HepG2 (cell line): ENCODE results near the gene DPH5. TPM values are rescaled to one million over a fixed set of nuclear protein-coding genes. Genes with fewer than 3 reads are reported as not detected.
A peak's percentile ranks its signal among the peaks of the same experiment; 100 is the strongest.

ENCODE experiments used
- EHMT2 ChIP-seq: fragments of 200-600 bp; sonication (generic); IDR thresholded peaks from 2 replicates; pipeline ENCODE4 v1.7.0; 2017; ENCODE audit warnings: antibody characterized with exemption, low read depth, low read length, borderline replicate concordance
- FOXJ3 ChIP-seq: sonication (generic); formaldehyde crosslinking; IDR thresholded peaks from 2 replicates; pipeline ENCODE4 v1.4.0; 2020; ENCODE audit warnings: missing genetic modification reagents, mild to moderate bottlenecking, borderline replicate concordance
- HDAC2 ChIP-seq: sonication (generic); formaldehyde crosslinking; IDR thresholded peaks from 2 replicates; pipeline ENCODE4 v1.4.0; 2020; ENCODE audit warnings: missing genetic modification reagents
- IRF2 ChIP-seq: IDR thresholded peaks from 2 replicates; pipeline ENCODE4 v1.6.1; 2018; ENCODE audit warnings: missing genetic modification reagents, missing compliant biosample characterization
- KDM6A ChIP-seq: IDR thresholded peaks from 2 replicates; pipeline ENCODE4 v1.6.1; 2016; ENCODE audit warnings: low read depth
- KLF9 ChIP-seq: IDR thresholded peaks from 2 replicates; pipeline ENCODE4 v1.6.1; 2016; ENCODE audit warnings: low read depth
- NCOA2 ChIP-seq: sonication (generic); formaldehyde crosslinking; IDR thresholded peaks from 2 replicates; pipeline ENCODE4 v1.8.0; 2022; ENCODE audit warnings: inconsistent platforms
- NFRKB ChIP-seq: fragments of 450-650 bp; IDR thresholded peaks from 2 replicates; pipeline ENCODE4 v1.6.1; 2017
- NR2F2 ChIP-seq: IDR thresholded peaks from 2 replicates; pipeline ENCODE4 v1.6.1; 2012; ENCODE audit warnings: low read depth, inconsistent platforms, borderline replicate concordance
- SOX5 ChIP-seq: IDR thresholded peaks from 2 replicates; pipeline ENCODE4 v1.6.1; 2016; ENCODE audit warnings: borderline replicate concordance
- ZBTB20 ChIP-seq: sonication (generic); formaldehyde crosslinking; IDR thresholded peaks from 2 replicates; pipeline ENCODE4 v1.8.1; 2023; ENCODE audit warnings: missing genetic modification reagents, low read depth, mild to moderate bottlenecking, borderline replicate concordance
- ZNF12 ChIP-seq: sonication (generic); formaldehyde crosslinking; IDR thresholded peaks from 2 replicates; pipeline ENCODE4 v1.5.0; 2020; ENCODE audit warnings: missing genetic modification reagents
- polyA plus RNA-seq, 8 experiments: library from polyadenylated mRNA; depleted of rRNA in 3 of 8; stranded (reverse) in 7 of 8; unstranded in 1 of 8; fragments of >200 nt; fragmentation: Illumina TruSeq in 4 of 8; extraction: Trizol in 4 of 8; gene quantifications; 2 replicates each; pipeline versions ENCODE4 v1.2.1 to v1.2.3, GENCODE V29; 2011 to 2016; ENCODE audit warnings: low read depth in 4 of 8, missing spikeins in 1 of 8, mixed read lengths in 1 of 8; ENCODE audit not compliant: insufficient read depth in 1 of 8
- total RNA-seq, 5 experiments: library from RNA; depleted of rRNA; stranded (reverse); fragments of >200 nt; fragmentation: Illumina TruSeq; extraction: Trizol; gene quantifications; 2 replicates each; pipeline ENCODE4 v1.2.3, GENCODE V29; 2016; ENCODE audit warnings: low read depth in 1 of 5
- TF ChIP-seq, protein P1 (sequence below): sonication (generic); formaldehyde crosslinking; IDR thresholded peaks from 2 replicates; pipeline ENCODE4 v1.4.0; 2020; ENCODE audit warnings: mild to moderate bottlenecking, missing genetic modification reagents
- TF ChIP-seq, protein P2 (sequence below): IDR thresholded peaks from 2 replicates; pipeline ENCODE4 v1.6.1; 2012; ENCODE audit warnings: low read depth, low read length, improper control_type of control experiment
- TF ChIP-seq, protein P3 (sequence below): sonication (generic); formaldehyde crosslinking; IDR thresholded peaks from 2 replicates; pipeline ENCODE4 v1.8.0; 2022; ENCODE audit warnings: mild to moderate bottlenecking, missing genetic modification reagents, borderline replicate concordance
- TF ChIP-seq, protein P4 (sequence below): sonication (generic); formaldehyde crosslinking; IDR thresholded peaks from 2 replicates; pipeline ENCODE4 v1.5.1; 2020; ENCODE audit warnings: mild to moderate bottlenecking, missing genetic modification reagents, borderline replicate concordance

DPH5 gene
- total and polyA plus RNA-seq, 2 of the 13 experiments (the other 11 are each of a cell fraction or from before 2014, with no cell fraction given) = 53.2 to 79.6 TPM

DNA sequence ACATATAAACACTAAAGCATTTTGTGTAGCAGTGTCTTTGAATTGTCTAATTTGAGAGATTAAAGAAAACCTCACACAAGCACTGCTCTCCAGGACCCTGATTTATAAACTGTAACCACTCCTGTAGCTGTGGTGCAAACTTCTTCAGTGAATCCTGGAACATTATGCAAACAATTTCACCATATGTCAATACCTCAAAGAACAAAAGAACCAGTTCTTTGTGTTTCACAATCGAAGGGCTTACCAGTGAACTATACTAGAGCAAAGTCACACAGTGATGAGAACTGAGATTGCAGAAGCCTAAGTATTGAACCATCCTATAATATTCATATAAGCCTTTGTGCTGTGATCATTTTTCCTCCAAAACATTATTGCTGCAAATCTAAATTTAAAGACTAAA, 21.5 kb downstream of the DPH5 start (continued):
- TF ChIP-seq, protein P1, sequence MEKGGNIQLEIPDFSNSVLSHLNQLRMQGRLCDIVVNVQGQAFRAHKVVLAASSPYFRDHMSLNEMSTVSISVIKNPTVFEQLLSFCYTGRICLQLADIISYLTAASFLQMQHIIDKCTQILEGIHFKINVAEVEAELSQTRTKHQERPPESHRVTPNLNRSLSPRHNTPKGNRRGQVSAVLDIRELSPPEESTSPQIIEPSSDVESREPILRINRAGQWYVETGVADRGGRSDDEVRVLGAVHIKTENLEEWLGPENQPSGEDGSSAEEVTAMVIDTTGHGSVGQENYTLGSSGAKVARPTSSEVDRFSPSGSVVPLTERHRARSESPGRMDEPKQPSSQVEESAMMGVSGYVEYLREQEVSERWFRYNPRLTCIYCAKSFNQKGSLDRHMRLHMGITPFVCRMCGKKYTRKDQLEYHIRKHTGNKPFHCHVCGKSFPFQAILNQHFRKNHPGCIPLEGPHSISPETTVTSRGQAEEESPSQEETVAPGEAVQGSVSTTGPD (CRISPR knock-in tag) = peak; percentile 75
- TF ChIP-seq SOX5 (CRISPR knock-in tag) = peak; percentile 100
- no peak for TF ChIP-seq NFRKB
- TF ChIP-seq, protein P2, sequence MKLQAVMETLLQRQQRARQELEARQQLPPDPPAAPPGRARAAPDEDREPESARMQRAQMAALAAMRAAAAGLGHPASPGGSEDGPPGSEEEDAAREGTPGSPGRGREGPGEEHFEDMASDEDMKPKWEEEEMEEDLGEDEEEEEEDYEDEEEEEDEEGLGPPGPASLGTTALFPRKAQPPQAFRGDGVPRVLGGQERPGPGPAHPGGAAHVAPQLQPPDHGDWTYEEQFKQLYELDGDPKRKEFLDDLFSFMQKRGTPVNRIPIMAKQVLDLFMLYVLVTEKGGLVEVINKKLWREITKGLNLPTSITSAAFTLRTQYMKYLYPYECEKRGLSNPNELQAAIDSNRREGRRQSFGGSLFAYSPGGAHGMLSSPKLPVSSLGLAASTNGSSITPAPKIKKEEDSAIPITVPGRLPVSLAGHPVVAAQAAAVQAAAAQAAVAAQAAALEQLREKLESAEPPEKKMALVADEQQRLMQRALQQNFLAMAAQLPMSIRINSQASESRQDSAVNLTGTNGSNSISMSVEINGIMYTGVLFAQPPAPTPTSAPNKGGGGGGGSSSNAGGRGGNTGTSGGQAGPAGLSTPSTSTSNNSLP = peak; percentile 79
- TF ChIP-seq FOXJ3 (CRISPR knock-in tag) = peak; percentile 87; the same call in 1 of the 2 replicates
- peak; percentile 64; the same call in 1 of the 2 replicates for TF ChIP-seq ZBTB20 (CRISPR knock-in tag)
- TF ChIP-seq, protein P3, sequence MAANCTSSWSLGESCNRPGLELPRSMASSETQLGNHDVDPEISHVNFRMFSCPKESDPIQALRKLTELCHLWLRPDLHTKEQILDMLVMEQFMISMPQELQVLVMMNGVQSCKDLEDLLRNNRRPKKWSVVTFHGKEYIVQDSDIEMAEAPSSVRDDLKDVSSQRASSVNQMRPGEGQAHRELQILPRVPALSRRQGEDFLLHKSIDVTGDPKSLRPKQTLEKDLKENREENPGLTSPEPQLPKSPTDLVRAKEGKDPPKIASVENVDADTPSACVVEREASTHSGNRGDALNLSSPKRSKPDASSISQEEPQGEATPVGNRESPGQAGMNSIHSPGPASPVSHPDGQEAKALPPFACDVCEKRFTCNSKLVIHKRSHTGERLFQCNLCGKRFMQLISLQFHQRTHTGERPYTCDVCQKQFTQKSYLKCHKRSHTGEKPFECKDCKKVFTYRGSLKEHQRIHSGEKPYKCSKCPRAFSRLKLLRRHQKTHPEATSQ (CRISPR knock-in tag) = peak; percentile 62; the same call in 1 of the 2 replicates
- TF ChIP-seq, protein P4, sequence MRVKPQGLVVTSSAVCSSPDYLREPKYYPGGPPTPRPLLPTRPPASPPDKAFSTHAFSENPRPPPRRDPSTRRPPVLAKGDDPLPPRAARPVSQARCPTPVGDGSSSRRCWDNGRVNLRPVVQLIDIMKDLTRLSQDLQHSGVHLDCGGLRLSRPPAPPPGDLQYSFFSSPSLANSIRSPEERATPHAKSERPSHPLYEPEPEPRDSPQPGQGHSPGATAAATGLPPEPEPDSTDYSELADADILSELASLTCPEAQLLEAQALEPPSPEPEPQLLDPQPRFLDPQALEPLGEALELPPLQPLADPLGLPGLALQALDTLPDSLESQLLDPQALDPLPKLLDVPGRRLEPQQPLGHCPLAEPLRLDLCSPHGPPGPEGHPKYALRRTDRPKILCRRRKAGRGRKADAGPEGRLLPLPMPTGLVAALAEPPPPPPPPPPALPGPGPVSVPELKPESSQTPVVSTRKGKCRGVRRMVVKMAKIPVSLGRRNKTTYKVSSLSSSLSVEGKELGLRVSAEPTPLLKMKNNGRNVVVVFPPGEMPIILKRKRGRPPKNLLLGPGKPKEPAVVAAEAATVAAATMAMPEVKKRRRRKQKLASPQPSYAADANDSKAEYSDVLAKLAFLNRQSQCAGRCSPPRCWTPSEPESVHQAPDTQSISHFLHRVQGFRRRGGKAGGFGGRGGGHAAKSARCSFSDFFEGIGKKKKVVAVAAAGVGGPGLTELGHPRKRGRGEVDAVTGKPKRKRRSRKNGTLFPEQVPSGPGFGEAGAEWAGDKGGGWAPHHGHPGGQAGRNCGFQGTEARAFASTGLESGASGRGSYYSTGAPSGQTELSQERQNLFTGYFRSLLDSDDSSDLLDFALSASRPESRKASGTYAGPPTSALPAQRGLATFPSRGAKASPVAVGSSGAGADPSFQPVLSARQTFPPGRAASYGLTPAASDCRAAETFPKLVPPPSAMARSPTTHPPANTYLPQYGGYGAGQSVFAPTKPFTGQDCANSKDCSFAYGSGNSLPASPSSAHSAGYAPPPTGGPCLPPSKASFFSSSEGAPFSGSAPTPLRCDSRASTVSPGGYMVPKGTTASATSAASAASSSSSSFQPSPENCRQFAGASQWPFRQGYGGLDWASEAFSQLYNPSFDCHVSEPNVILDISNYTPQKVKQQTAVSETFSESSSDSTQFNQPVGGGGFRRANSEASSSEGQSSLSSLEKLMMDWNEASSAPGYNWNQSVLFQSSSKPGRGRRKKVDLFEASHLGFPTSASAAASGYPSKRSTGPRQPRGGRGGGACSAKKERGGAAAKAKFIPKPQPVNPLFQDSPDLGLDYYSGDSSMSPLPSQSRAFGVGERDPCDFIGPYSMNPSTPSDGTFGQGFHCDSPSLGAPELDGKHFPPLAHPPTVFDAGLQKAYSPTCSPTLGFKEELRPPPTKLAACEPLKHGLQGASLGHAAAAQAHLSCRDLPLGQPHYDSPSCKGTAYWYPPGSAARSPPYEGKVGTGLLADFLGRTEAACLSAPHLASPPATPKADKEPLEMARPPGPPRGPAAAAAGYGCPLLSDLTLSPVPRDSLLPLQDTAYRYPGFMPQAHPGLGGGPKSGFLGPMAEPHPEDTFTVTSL (CRISPR knock-in tag) = peak; percentile 89
- TF ChIP-seq HDAC2 (CRISPR knock-in tag) = peak; percentile 95
- TF ChIP-seq KDM6A (CRISPR knock-in tag) = peak; percentile 64; the same call in 1 of the 2 replicates
- TF ChIP-seq NR2F2 = peak; percentile 62; the same call in 1 of the 2 replicates
- TF ChIP-seq NCOA2 (CRISPR knock-in tag) = peak; percentile 91
- TF ChIP-seq KLF9 = no peak
- peak; percentile 68; the same call in 1 of the 2 replicates for TF ChIP-seq IRF2 (CRISPR knock-in tag)
- TF ChIP-seq EHMT2 = peak; percentile 74; the same call in 1 of the 2 replicates
- TF ChIP-seq ZNF12 (CRISPR knock-in tag) = peak; percentile 85
